ENCODE data around the gene TUBAL3. TPM values are rescaled to one million over a fixed set of nuclear protein-coding genes. Genes with fewer than 3 reads are reported as not detected.

Gene TUBAL3
- polyA plus RNA-seq, 2 of the 4 experiments (the other 2 are of a cell fraction) = 0.34 to 1.4 TPM

- Histone ChIP-seq H3K4me2 (no peak overlapping the region), H3K9me3 (no peaks in the 10 kb centered on the region), H3K4me1 (peaks cover 16% of the 10 kb centered on the region), H3K27ac (no peak overlapping the region), H3K4me3 (no peak overlapping the region)
- DNase-seq (ENCODE audit: low read depth in 1 of 2, low spot score in 1 of 2) (no peak), FAIRE-seq (no peak), ATAC-seq (no peak)
- POLR2A ChIA-PET = no interaction called here
- CTCF ChIA-PET = interaction anchor here (1.0 to 1.7 kb wide), 3 partner anchors 22 to 513 kb away, joined by 3 to 4 read pairs (median 3); no protein-coding TSS in a partner anchor
- TF ChIP-seq ESRRA (IDR thresholded peaks at IDR 0.05; ENCODE audit: borderline replicate concordance, low read length) = no peak
- TF ChIP-seq RNF2 (IDR thresholded peaks at IDR 0.05; ENCODE audit: borderline replicate concordance, low read depth) = no peak
- no peak for TF ChIP-seq HDAC2 (IDR thresholded peaks at IDR 0.05)
- TF ChIP-seq RFX5 (IDR thresholded peaks at IDR 0.05) = no peak
- no peak for TF ChIP-seq EHMT2 (IDR thresholded peaks at IDR 0.05; ENCODE audit: low read depth)
- no peak for TF ChIP-seq KDM1A (IDR thresholded peaks at IDR 0.05; ENCODE audit: low read depth)
- no peak for TF ChIP-seq ZFP36 (IDR thresholded peaks at IDR 0.05; ENCODE audit: borderline replicate concordance, partially characterized antibody)
- no peak for TF ChIP-seq MAZ (IDR thresholded peaks at IDR 0.05; ENCODE audit: borderline replicate concordance, low read depth, low read length)
- TF ChIP-seq HES2 (IDR thresholded peaks at IDR 0.05) = no peak
- no peak for TF ChIP-seq NPAS2 (CRISPR knock-in tag; IDR thresholded peaks at IDR 0.05; ENCODE audit: borderline replicate concordance)
- no peak for TF ChIP-seq EHF (CRISPR knock-in tag; IDR thresholded peaks at IDR 0.05)
- TF ChIP-seq HOXB13 (CRISPR knock-in tag; IDR thresholded peaks at IDR 0.05; ENCODE audit: low read depth) = no peak
- no peak for TF ChIP-seq HEYL (CRISPR knock-in tag; IDR thresholded peaks at IDR 0.05)
Observed at GRCh38 chr10:5362873-5363272, 41.8 kb downstream of the TUBAL3 start.

GRCh38 chr10:5361966-5362365 lies 42.7 kb downstream of the TUBAL3 start:
- ATAC-seq (no peak; a peak in 1 of 6 replicates), FAIRE-seq (no peak), DNase-seq (ENCODE audit: low read depth in 1 of 2, low spot score in 1 of 2) (no peak)
- H3K9me3 ChIP-seq = no peaks in the 10 kb centered on the region
- H3K4me3 ChIP-seq = no peak overlapping the region
- ChIA-PET POLR2A (no interaction called here), CTCF (interaction anchor here (1.0 to 1.6 kb wide), 2 partner anchors 12 to 20 kb away, joined by 3 to 9 read pairs; no protein-coding TSS in a partner anchor)
- H3K27ac ChIP-seq = peak overlapping the region in 1 of 2 experiments; percentile 8; a peak in 1 of 6 replicates
- peaks cover 16% of the 10 kb centered on the region for H3K4me1 ChIP-seq
- WGBS (ENCODE audit: missing lambda C conversion rate) = 84% methylated on average over 4 of the region's 4 CpGs
- TF ChIP-seq NFE2L2 (conservative IDR thresholded peaks at IDR 0.05; ENCODE audit: low read length) = no peak
- TF ChIP-seq RNF2 (IDR thresholded peaks at IDR 0.05; ENCODE audit: borderline replicate concordance, low read depth) = no peak
- TF ChIP-seq JUNB (IDR thresholded peaks at IDR 0.05) = no peak
- no peak for TF ChIP-seq ESRRA (IDR thresholded peaks at IDR 0.05; ENCODE audit: borderline replicate concordance, low read length)
- TF ChIP-seq USF2 (IDR thresholded peaks at IDR 0.05) = no peak
- TF ChIP-seq BCL3 (IDR thresholded peaks at IDR 0.05) = no peak
- no peak for TF ChIP-seq KDM1A (IDR thresholded peaks at IDR 0.05; ENCODE audit: low read depth)
- TF ChIP-seq E2F6 (IDR thresholded peaks at IDR 0.05; ENCODE audit: borderline replicate concordance, low read depth) = no peak
- no peak for TF ChIP-seq GATA3 (IDR thresholded peaks at IDR 0.05; ENCODE audit: borderline replicate concordance)
- TF ChIP-seq HDAC2 (IDR thresholded peaks at IDR 0.05) = no peak
- no peak for TF ChIP-seq SREBF2 (IDR thresholded peaks at IDR 0.05)
- no peak for TF ChIP-seq ZSCAN20 (CRISPR knock-in tag; IDR thresholded peaks at IDR 0.05)
- no peak for TF ChIP-seq CHD2 (IDR thresholded peaks at IDR 0.05; ENCODE audit: low read length, partially characterized antibody)
- no peak for TF ChIP-seq HOXA7 (CRISPR knock-in tag; IDR thresholded peaks at IDR 0.05)
- no peak for TF ChIP-seq PBX3 (IDR thresholded peaks at IDR 0.05)
- TF ChIP-seq MAZ (IDR thresholded peaks at IDR 0.05; ENCODE audit: borderline replicate concordance, low read depth, low read length) = no peak
- no peak for TF ChIP-seq POLR2A (IDR thresholded peaks at IDR 0.05; ENCODE audit: low read length)
- H3K4me2 ChIP-seq = no peak overlapping the region
